HCT116 (cell line): Measurements from ENCODE around the gene MED1. TPM values are rescaled to one million over a fixed set of nuclear protein-coding genes. Genes with fewer than 3 reads are reported as not detected.

ENCODE experiments used
- ATAC-seq: fragments of 200-7000 bp; cut with Tn5 transposase; 2 replicates; pipeline ENCODE4 v1.9.1; 2020; ENCODE audit warnings: mild to moderate bottlenecking, moderate library complexity
- BruUV-seq: library from RNA; stranded (reverse); fragments of 400-500 nt; replicated peaks from 2 replicates; lab custom pipeline; 2021; lab: Mats Ljungman, UMichigan
- CTCF ChIA-PET: fragments of 300-600 bp; sonication (Branson Sonifier 250); formaldehyde crosslinking; loops from one replicate; lab custom pipeline; 2021; ENCODE audit warnings: antibody characterized with exemption; lab: Charles Lee
- POLR2A ChIA-PET: fragments of 300-600, 350-600 bp; sonication (Branson Sonifier 250); formaldehyde crosslinking; loops from one replicate; lab custom pipeline; 2021; ENCODE audit warnings: antibody characterized with exemption; lab: Charles Lee
- RAD21 ChIA-PET, 2 experiments: fragments of 300-600 bp; sonication (Branson Sonifier 250); formaldehyde crosslinking; loops; one replicate each; lab custom pipeline; 2023; ENCODE audit warnings: low total read pairs in 2 of 2; ENCODE audit not compliant: uncharacterized antibody in 2 of 2, unreplicated experiment in 2 of 2, low non-redundant PET in 1 of 2; lab: Charles Lee
- DNase-seq: peaks from one replicate; pipeline ENCODE4 v3.0.0-alpha.2; 2010; ENCODE audit warnings: low read depth, low spot score
- H2AFZ ChIP-seq: fragments of 200-600 bp; shearing (Covaris generic), sonication (generic); 2 replicates; pipeline ENCODE4 v1.6.1; 2017; ENCODE audit warnings: low read depth, mixed run types, mixed read lengths, antibody characterized with exemption, low read length; ENCODE audit not compliant: poor library complexity, severe bottlenecking
- H3K27ac ChIP-seq: 2 replicates; pipeline ENCODE4 v1.5.1; 2012; ENCODE audit warnings: low read depth, low read length
- H3K27me3 ChIP-seq: fragments of 200-600 bp; sonication (generic); 2 replicates; pipeline ENCODE4 v1.6.1; 2016; ENCODE audit warnings: mixed run types, low read length, mixed read lengths; ENCODE audit not compliant: insufficient read depth
- H3K36me3 ChIP-seq, 2 experiments: fragments of 200-500 bp in 1 of 2; fragments of 200-600 bp in 1 of 2; sonication (Bioruptor generic) in 1 of 2; sonication (generic) in 1 of 2; 2 replicates each; pipeline versions ENCODE4 v1.5.1 to v1.6.1; 2014 to 2016; ENCODE audit warnings: low read length in 2 of 2, inconsistent platforms in 1 of 2, mixed read lengths in 1 of 2, mixed run types in 1 of 2; ENCODE audit not compliant: insufficient read depth in 2 of 2, control insufficient read depth in 1 of 2
- H3K4me1 ChIP-seq, 2 experiments: fragments of 200-600 bp in 1 of 2; sonication (generic) in 1 of 2; 2 replicates each; pipeline versions ENCODE4 v1.5.1 to v1.6.1; 2012 to 2017; ENCODE audit warnings: low read length in 2 of 2, inconsistent platforms in 1 of 2, mild to moderate bottlenecking in 1 of 2, mixed read lengths in 1 of 2, mixed run types in 1 of 2, moderate library complexity in 1 of 2; ENCODE audit not compliant: insufficient read depth in 2 of 2, control insufficient read depth in 1 of 2
- H3K4me2 ChIP-seq: fragments of 200-600 bp; sonication (generic); 2 replicates; pipeline ENCODE4 v1.6.1; 2017; ENCODE audit warnings: mixed run types, low read length, mixed read lengths
- H3K4me3 ChIP-seq, 2 experiments: fragments of 200-600 bp in 1 of 2; sonication (generic) in 1 of 2; replicated peaks in 1 of 2; 2 replicates each; pipeline ENCODE4 v1.5.1; 2011 to 2016; ENCODE audit warnings: low read length in 2 of 2, control low read depth in 1 of 2, low read depth in 1 of 2, mild to moderate bottlenecking in 1 of 2, mixed read lengths in 1 of 2, mixed run types in 1 of 2
- H3K79me2 ChIP-seq: fragments of 200-600 bp; sonication (generic); 2 replicates; pipeline ENCODE4 v1.6.1; 2017; ENCODE audit warnings: mild to moderate bottlenecking, mixed run types, low read length, moderate library complexity, mixed read lengths; ENCODE audit not compliant: insufficient read depth
- H3K9ac ChIP-seq: fragments of 200-600 bp; sonication (generic); 2 replicates; pipeline ENCODE4 v1.6.1; 2016; ENCODE audit warnings: low read length, mixed read lengths
- H3K9me2 ChIP-seq: fragments of 200-600 bp; sonication (generic), shearing (Covaris generic); 2 replicates; pipeline ENCODE4 v1.6.1; 2017; ENCODE audit warnings: mixed run types, mild to moderate bottlenecking, moderate library complexity; ENCODE audit not compliant: insufficient read depth
- H3K9me3 ChIP-seq, 2 experiments: fragments of 200-500 bp in 1 of 2; fragments of 200-600 bp in 1 of 2; sonication (Bioruptor generic) in 1 of 2; sonication (generic) in 1 of 2; 2 replicates each; pipeline ENCODE4 v1.6.1; 2014 to 2017; ENCODE audit warnings: low read length in 2 of 2, mixed read lengths in 2 of 2, inconsistent platforms in 1 of 2, low read depth in 1 of 2, mild to moderate bottlenecking in 1 of 2, mixed run types in 1 of 2, moderate library complexity in 1 of 2; ENCODE audit not compliant: control insufficient read depth in 1 of 2, insufficient read depth in 1 of 2
- H4K20me1 ChIP-seq: fragments of 200-600 bp; sonication (generic), shearing (Covaris generic); 2 replicates; pipeline ENCODE4 v1.6.1; 2017; ENCODE audit warnings: mixed run types, mild to moderate bottlenecking, moderate library complexity; ENCODE audit not compliant: insufficient read depth
- EGR1 ChIP-seq: IDR thresholded peaks from 2 replicates; pipeline ENCODE4 v1.6.1; 2012; ENCODE audit warnings: low read depth
- EZH2phosphoT487 ChIP-seq: fragments of 200-600 bp; IDR thresholded peaks from 2 replicates; pipeline ENCODE4 v1.6.1; 2018; ENCODE audit warnings: antibody characterized with exemption, borderline replicate concordance
- FOSL1 ChIP-seq: IDR thresholded peaks from 2 replicates; pipeline ENCODE4 v1.6.1; 2012; ENCODE audit warnings: low read depth
- JUND ChIP-seq: IDR thresholded peaks from 2 replicates; pipeline ENCODE4 v1.6.1; 2012
- MAX ChIP-seq: IDR thresholded peaks from 2 replicates; pipeline ENCODE4 v1.6.1; 2012
- POLR2A ChIP-seq: IDR thresholded peaks from 2 replicates; pipeline ENCODE4 v1.7.0; 2011; ENCODE audit warnings: borderline replicate concordance; ENCODE audit not compliant: insufficient read depth, insufficient read length; ENCODE audit errors: extremely low read depth
- RAD21 ChIP-seq: IDR thresholded peaks from 2 replicates; pipeline ENCODE4 v1.6.1; 2012; ENCODE audit warnings: low read depth, mild to moderate bottlenecking
- SIN3A ChIP-seq: IDR thresholded peaks from 2 replicates; pipeline ENCODE4 v1.6.1; 2012; ENCODE audit warnings: low read depth
- SP1 ChIP-seq: IDR thresholded peaks from 2 replicates; pipeline ENCODE4 v1.6.1; 2012; ENCODE audit warnings: low read depth
- SRF ChIP-seq: IDR thresholded peaks from 2 replicates; pipeline ENCODE4 v1.6.1; 2012; ENCODE audit warnings: low read depth
- TCF7L2 ChIP-seq: IDR thresholded peaks from 2 replicates; pipeline ENCODE4 v1.7.0; 2011; ENCODE audit warnings: borderline replicate concordance, inconsistent platforms; ENCODE audit not compliant: insufficient read depth, insufficient read length; ENCODE audit errors: extremely low read depth
- ZBTB33 ChIP-seq: IDR thresholded peaks from 2 replicates; pipeline ENCODE4 v1.6.1; 2011; ENCODE audit warnings: mild to moderate bottlenecking, low read length, moderate library complexity; ENCODE audit not compliant: insufficient replicate concordance; ENCODE audit errors: extremely low read depth
- ZFX ChIP-seq: fragments of 450-650 bp; IDR thresholded peaks from 2 replicates; pipeline ENCODE4 v1.6.1; 2017
- intact Hi-C: fragments of 100-400 bp; cut with micrococcal nuclease; formaldehyde crosslinking; loops from 2 replicates; pipeline ENCODE4 v1.10.0; 2022
- total RNA-seq: library from RNA; stranded (reverse); gene quantifications from one replicate; pipeline ENCODE4 v1.2.1, GENCODE V29; 2021; ENCODE audit not compliant: unreplicated experiment

Gene MED1
- total RNA-seq, 1 experiment from 2014 or later = 55.7 TPM

- Histone ChIP-seq H3K27ac (no peak overlapping the region), H2AFZ (no peak overlapping the region), H3K27me3 (no peaks in the 10 kb centered on the region), H3K9me3 (no peaks in the 10 kb centered on the region), H3K79me2 (no peaks in the 10 kb centered on the region), H4K20me1 (no peaks in the 10 kb centered on the region), H3K9me2 (no peaks in the 10 kb centered on the region), H3K36me3 (no peaks in the 10 kb centered on the region), H3K4me3 (no peak overlapping the region), H3K9ac (no peak overlapping the region), H3K4me1 (no peaks in the 10 kb centered on the region), H3K4me2 (no peak overlapping the region)
- intact Hi-C loops = no loop called here
- POLR2A ChIA-PET = no interaction called here
- no TSS peak for BruUV-seq
- CTCF ChIA-PET = no interaction called here
- no peak for TF ChIP-seq MAX
- TF ChIP-seq SP1 = no peak
- no peak for TF ChIP-seq SRF
- no peak for TF ChIP-seq RAD21
- no peak for TF ChIP-seq EZH2phosphoT487
- no peak for TF ChIP-seq TCF7L2
- TF ChIP-seq EGR1 = no peak
- TF ChIP-seq ZBTB33 = no peak
- TF ChIP-seq POLR2A = no peak
- TF ChIP-seq ZFX = no peak
- TF ChIP-seq JUND = no peak
- no peak for TF ChIP-seq FOSL1
- no peak for TF ChIP-seq SIN3A
- no peak for ATAC-seq
- RAD21 ChIA-PET = no interaction called here
- DNase-seq = no peak
These were observed 85.8 kb downstream of the MED1 start for GRCh38 chr17:39365242-39365641.
